Smooth muscle cell (in vitro differentiated cells): ENCODE measurements around the gene TMEM98. TPM values are rescaled to one million over a fixed set of nuclear protein-coding genes. Genes with fewer than 3 reads are reported as not detected.
A peak's percentile ranks its signal among the peaks of the same experiment; 100 is the strongest.

ENCODE experiments used
- DNase-seq: peaks from one replicate; lab custom pipeline; 2025; ENCODE audit not compliant: unreplicated experiment; lab: John Stamatoyannopoulos, UW
- H2AFZ ChIP-seq: fragments of 200-600 bp; sonication (generic); 2 replicates; pipeline ENCODE4 v1.6.0; 2016; ENCODE audit warnings: antibody characterized with exemption, low read depth, mild to moderate bottlenecking
- H3F3A ChIP-seq: fragments of 200-600 bp; sonication (generic); 2 replicates; pipeline ENCODE4 v1.6.0; 2017; ENCODE audit warnings: antibody characterized with exemption, low read depth
- H3K27ac ChIP-seq: fragments of 200-600 bp; sonication (generic); 2 replicates; pipeline ENCODE4 v1.5.1; 2016; ENCODE audit warnings: low read depth, mild to moderate bottlenecking
- H3K27me3 ChIP-seq: fragments of 200-600 bp; sonication (generic); 2 replicates; pipeline ENCODE4 v1.6.1; 2016; ENCODE audit warnings: low read depth, mild to moderate bottlenecking
- H3K36me3 ChIP-seq: fragments of 200-600 bp; sonication (generic); 2 replicates; pipeline ENCODE4 v1.5.1; 2016; ENCODE audit warnings: low read depth
- H3K4me1 ChIP-seq: fragments of 200-600 bp; sonication (generic); 2 replicates; pipeline ENCODE4 v1.5.1; 2016; ENCODE audit warnings: low read depth
- H3K4me2 ChIP-seq: fragments of 200-600 bp; sonication (generic); 2 replicates; pipeline ENCODE4 v1.6.0; 2016; ENCODE audit warnings: mild to moderate bottlenecking
- H3K4me3 ChIP-seq: fragments of 200-600 bp; sonication (generic); 2 replicates; pipeline ENCODE4 v1.5.1; 2016; ENCODE audit warnings: mild to moderate bottlenecking
- H3K79me2 ChIP-seq: fragments of 200-600 bp; sonication (generic); 2 replicates; pipeline ENCODE4 v1.6.0; 2016; ENCODE audit warnings: low read depth, mild to moderate bottlenecking
- H3K9ac ChIP-seq: fragments of 200-600 bp; sonication (generic); 2 replicates; pipeline ENCODE4 v1.6.0; 2016; ENCODE audit warnings: low read depth
- H3K9me3 ChIP-seq: fragments of 200-600 bp; sonication (generic); replicated peaks from 2 replicates; pipeline ENCODE4 v1.5.1; 2016; ENCODE audit warnings: low read depth
- H4K20me1 ChIP-seq: fragments of 200-600 bp; sonication (generic); 2 replicates; pipeline ENCODE4 v1.6.0; 2016; ENCODE audit warnings: low read depth
- WGBS: methylation state at CpG from one replicate; pipeline ENCODE4 v1.1.7; 2016; ENCODE audit warnings: low lambda C conversion rate; 5-methylcytosine and 5-hydroxymethylcytosine counted together
- polyA plus RNA-seq: library from polyadenylated mRNA; unstranded; fragments of >200 nt; fragmentation: Nextera tagmentation; extraction: Ambion mirVana; gene quantifications from 2 replicates; pipeline ENCODE4 v1.2.1, GENCODE V29; 2016
- total RNA-seq: library from RNA; depleted of rRNA; stranded (reverse); fragments of >200 nt; gene quantifications from 2 replicates; pipeline ENCODE4 v1.2.3, GENCODE V29; 2014
- TF ChIP-seq, protein P1 (sequence below): fragments of 200-600 bp; sonication (generic); IDR thresholded peaks from 2 replicates; pipeline ENCODE4 v1.5.1; 2017; ENCODE audit warnings: borderline replicate concordance, mild to moderate bottlenecking, antibody characterized with exemption; ENCODE audit not compliant: insufficient read depth, poor library complexity, severe bottlenecking

The TMEM98 gene
- total and polyA plus RNA-seq, 2 experiments from 2014 or later: 190 to 222 TPM

DNA sequence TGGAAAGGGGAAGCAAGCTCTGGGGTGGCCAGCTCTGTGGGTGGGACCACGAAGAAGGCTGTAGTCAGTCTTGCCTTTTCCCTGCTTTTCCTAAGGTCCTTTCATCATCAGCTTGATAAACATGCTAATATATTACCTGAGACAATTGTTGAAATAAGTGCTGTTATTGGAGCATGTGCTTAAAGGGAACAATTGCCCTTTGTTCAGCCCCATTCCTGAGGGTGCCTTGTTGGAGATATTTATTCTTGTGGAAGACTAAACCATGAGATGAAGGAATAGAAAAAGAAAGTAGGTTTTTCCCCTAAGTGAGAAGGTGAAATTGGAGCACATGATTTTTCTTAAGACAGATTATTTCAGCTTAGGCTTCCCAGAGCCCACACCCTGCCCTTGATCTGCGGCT is 7.8 kb downstream of the TMEM98 start:
- no peak for DNase-seq
- H3K4me2 ChIP-seq: no peak overlapping the region
- peaks cover 7% of the 10 kb centered on the region for H3K4me1 ChIP-seq
- peaks cover 22% of the 10 kb centered on the region for H4K20me1 ChIP-seq
- no peak overlapping the region for H3K27ac ChIP-seq
- H3K9ac ChIP-seq: no peak overlapping the region
- H3K4me3 ChIP-seq: no peak overlapping the region
- 100% methylated on average over 2 of the region's 2 CpGs for WGBS
- no peaks in the 10 kb centered on the region for H3K79me2 ChIP-seq
- H3K27me3 ChIP-seq: no peaks in the 10 kb centered on the region
- no peak overlapping the region for H2AFZ ChIP-seq
- no peaks in the 10 kb centered on the region for H3F3A ChIP-seq
- H3K9me3 ChIP-seq: no peaks in the 10 kb centered on the region
- H3K36me3 ChIP-seq: no peaks in the 10 kb centered on the region
- TF ChIP-seq, protein P1, sequence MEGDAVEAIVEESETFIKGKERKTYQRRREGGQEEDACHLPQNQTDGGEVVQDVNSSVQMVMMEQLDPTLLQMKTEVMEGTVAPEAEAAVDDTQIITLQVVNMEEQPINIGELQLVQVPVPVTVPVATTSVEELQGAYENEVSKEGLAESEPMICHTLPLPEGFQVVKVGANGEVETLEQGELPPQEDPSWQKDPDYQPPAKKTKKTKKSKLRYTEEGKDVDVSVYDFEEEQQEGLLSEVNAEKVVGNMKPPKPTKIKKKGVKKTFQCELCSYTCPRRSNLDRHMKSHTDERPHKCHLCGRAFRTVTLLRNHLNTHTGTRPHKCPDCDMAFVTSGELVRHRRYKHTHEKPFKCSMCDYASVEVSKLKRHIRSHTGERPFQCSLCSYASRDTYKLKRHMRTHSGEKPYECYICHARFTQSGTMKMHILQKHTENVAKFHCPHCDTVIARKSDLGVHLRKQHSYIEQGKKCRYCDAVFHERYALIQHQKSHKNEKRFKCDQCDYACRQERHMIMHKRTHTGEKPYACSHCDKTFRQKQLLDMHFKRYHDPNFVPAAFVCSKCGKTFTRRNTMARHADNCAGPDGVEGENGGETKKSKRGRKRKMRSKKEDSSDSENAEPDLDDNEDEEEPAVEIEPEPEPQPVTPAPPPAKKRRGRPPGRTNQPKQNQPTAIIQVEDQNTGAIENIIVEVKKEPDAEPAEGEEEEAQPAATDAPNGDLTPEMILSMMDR: no peak

DNA sequence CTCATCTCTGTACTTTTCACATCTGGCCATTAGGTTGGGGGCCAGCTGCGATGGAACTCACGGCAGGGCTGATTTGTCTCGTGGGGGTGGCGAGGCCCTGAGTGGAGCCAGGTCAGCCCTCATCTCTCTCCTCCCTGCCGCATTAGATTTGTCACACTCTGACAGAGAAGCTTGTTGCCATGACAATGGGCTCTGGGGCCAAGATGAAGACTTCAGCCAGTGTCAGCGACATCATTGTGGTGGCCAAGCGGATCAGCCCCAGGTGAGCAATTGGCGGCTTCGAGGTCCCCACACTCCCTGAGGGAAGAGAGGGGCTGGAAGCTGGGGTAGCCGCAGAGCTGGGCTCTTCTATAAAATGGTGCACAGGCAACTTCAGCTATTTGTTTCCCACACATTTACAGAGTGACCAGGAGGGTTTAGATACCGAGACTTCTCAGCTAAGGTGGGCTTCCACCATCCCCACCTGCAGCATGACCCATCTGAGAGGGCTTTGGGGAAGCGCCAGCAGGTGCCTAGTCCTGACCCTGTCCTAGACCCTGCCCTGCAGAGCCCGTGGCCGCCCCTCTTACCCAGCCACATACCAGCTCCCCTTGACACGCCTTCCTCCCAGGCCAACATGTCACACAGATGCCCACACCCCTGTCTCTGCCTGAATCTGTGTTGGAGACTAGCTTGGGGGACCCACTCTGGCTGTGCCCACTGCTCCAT is 8.4 kb downstream of the TMEM98 start:
- Histone ChIP-seq H4K20me1 (peaks cover 16% of the 10 kb centered on the region), H3K4me3 (no peak overlapping the region), H3K9ac (no peak overlapping the region), H3F3A (no peaks in the 10 kb centered on the region), H3K36me3 (no peaks in the 10 kb centered on the region), H3K27me3 (no peaks in the 10 kb centered on the region), H3K27ac (no peak overlapping the region), H3K79me2 (no peaks in the 10 kb centered on the region), H3K4me1 (peaks cover 7% of the 10 kb centered on the region), H2AFZ (no peak overlapping the region), H3K9me3 (no peaks in the 10 kb centered on the region), H3K4me2 (no peak overlapping the region)
- WGBS: 86% methylated on average over 15 of the region's 15 CpGs
- no peak for DNase-seq
- TF ChIP-seq, protein P1: no peak

DNA sequence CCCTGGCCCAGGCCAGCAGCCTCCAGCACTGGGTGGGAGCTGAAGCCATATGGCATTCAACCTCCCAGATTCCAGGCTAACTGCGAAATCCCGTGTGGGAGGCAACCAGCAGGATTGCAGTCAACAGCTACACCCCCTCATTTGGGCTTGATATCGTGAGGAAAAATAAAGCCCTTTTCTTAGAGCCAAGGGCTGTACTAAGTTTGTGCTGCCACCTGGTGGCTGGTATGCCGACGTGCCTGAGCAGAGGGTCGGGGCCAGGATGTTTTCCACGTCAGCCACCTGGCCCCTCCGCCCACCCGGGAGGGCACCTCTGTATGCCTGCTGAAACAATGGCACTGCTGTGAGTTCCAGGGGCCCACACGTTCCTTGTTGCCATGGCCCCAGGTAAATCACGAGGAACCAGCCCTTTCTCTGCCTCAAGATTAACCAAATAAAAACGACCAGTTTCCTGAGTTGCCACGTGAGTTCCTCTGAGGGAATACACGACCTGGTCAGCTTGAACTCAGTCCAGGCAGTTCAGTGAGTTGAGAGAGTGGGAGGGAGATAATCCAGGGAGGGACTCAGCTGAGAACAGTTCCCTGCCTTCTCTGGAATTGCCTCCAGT is 9.0 kb downstream of the TMEM98 start:
- Histone ChIP-seq H2AFZ (no peak overlapping the region), H3K4me3 (no peak overlapping the region), H3F3A (no peaks in the 10 kb centered on the region), H3K79me2 (no peaks in the 10 kb centered on the region), H3K27ac (peak overlapping the region; percentile 61), H3K9me3 (no peaks in the 10 kb centered on the region), H3K27me3 (no peaks in the 10 kb centered on the region), H3K4me2 (no peak overlapping the region), H3K4me1 (peaks cover 7% of the 10 kb centered on the region), H3K9ac (peak overlapping the region; percentile 10), H3K36me3 (no peaks in the 10 kb centered on the region), H4K20me1 (peaks cover 11% of the 10 kb centered on the region)
- 21% methylated on average over 14 of the region's 14 CpGs for WGBS
- no peak for DNase-seq
- TF ChIP-seq, protein P1: peak; percentile 89
